ENCODE data around the gene PDCD10. TPM values are rescaled to one million over a fixed set of nuclear protein-coding genes. Genes with fewer than 3 reads are reported as not detected.

The PDCD10 gene
- total and polyA plus RNA-seq, 2 donors (not counting 1 experiment from before 2014, with no cell fraction given): 25.7 to 58.0 TPM

- peak; percentile 83 for DNase-seq
- ATAC-seq (ENCODE audit: low read depth): peak; percentile 87
- intact Hi-C loops (cut with micrococcal nuclease): loop anchor here (1.0 to 5.0 kb wide), 2 partner anchors 15 to 347 kb away; partner anchors contain the start of genes GOLIM4 and SERPINI1
- H3K36me3 ChIP-seq (replicated peaks in 1 of 2; ENCODE audit: control extremely low read depth in 1 of 2, control insufficient read depth in 1 of 2, extremely low read depth in 1 of 2, insufficient read depth in 2 of 2, low read length in 1 of 2): no peaks in the 10 kb centered on the region
- TF ChIP-seq CTCF (IDR thresholded peaks at IDR 0.05) (no peak), EZH2 (IDR thresholded peaks at IDR 0.05; ENCODE audit: borderline replicate concordance, insufficient read depth, low read depth, low read length, poor library complexity, severe bottlenecking) (no peak)
- ChIA-PET POLR2A (interaction anchor here (4.7 kb wide), 1 partner anchor 15 kb away, joined by 12 read pairs; the partner anchor contains the start of genes PDCD10 and SERPINI1), CTCF (interaction anchor here (2.0 to 3.8 kb wide), 2 partner anchors 10 to 14 kb away, joined by 16 to 32 read pairs; partner anchors contain the start of genes PDCD10 and SERPINI1)
- peak overlapping the region; percentile 84 for H3K4me3 Mint-ChIP-seq
- WGBS (ENCODE audit: insufficient coverage): 6% methylated on average over 2 of the region's 3 CpGs
- H3K4me1 ChIP-seq (ENCODE audit: control insufficient read depth in 2 of 2, insufficient read depth in 2 of 2, low read length in 2 of 2): peaks cover 35 to 66% of the 10 kb centered on the region in 2 donors
- peak overlapping the region in 3 of 5 experiments; percentile 13 to 45 (median 15) for H3K4me3 ChIP-seq (ENCODE audit: control extremely low read depth in 1 of 5, extremely low read depth in 1 of 5, insufficient read depth in 1 of 5, low read depth in 2 of 5, low read length in 4 of 5)
- peak overlapping the region; percentile 44 for H2AFZ ChIP-seq (ENCODE audit: insufficient read depth, low read depth, low read length, poor library complexity, severe bottlenecking)
- peak overlapping the region; percentile 95 for H3K27ac Mint-ChIP-seq
- peaks cover 18% of the 10 kb centered on the region for H3K79me2 ChIP-seq (ENCODE audit: control insufficient read depth, insufficient read depth, low read length)
- H3K9ac ChIP-seq (ENCODE audit: low read length): peak overlapping the region; percentile 53
- H3K9me3 ChIP-seq (ENCODE audit: control extremely low read depth in 1 of 3, control insufficient read depth in 2 of 3, insufficient read depth in 1 of 3, low read length in 2 of 3): peaks cover 0 to 4% (median 1%) of the 10 kb centered on the region in 3 donors
- no peaks in the 10 kb centered on the region for H4K20me1 ChIP-seq (ENCODE audit: control insufficient read depth, insufficient read depth, low read length, poor library complexity, severe bottlenecking)
- H3K9me3 Mint-ChIP-seq (ENCODE audit: insufficient read depth): no peaks in the 10 kb centered on the region
- peaks cover 77% of the 10 kb centered on the region for H3K4me1 Mint-ChIP-seq
- H3K27ac ChIP-seq (ENCODE audit: low read length in 2 of 2): peak overlapping the region; percentile 73 to 83
- peak overlapping the region; percentile 67 for H3K4me2 ChIP-seq (replicated peaks; ENCODE audit: low read depth, low read length, poor library complexity, severe bottlenecking)
- no peaks in the 10 kb centered on the region for H3K27me3 ChIP-seq (replicated peaks in 1 of 4; ENCODE audit: control extremely low read depth in 1 of 4, control insufficient read depth in 3 of 4, insufficient read depth in 4 of 4, low read length in 3 of 4)
- no peaks in the 10 kb centered on the region for H3K27me3 Mint-ChIP-seq
These were observed 15.7 kb upstream of the PDCD10 start for GRCh38 chr3:167750272-167750971.
